GM12873 (cell line): Measurements from ENCODE around the gene TICAM1.

Experiments
- TF ChIP-seq, protein P1 (sequence below): IDR thresholded peaks from 2 replicates; pipeline ENCODE4 v1.5.1; 2012; ENCODE audit warnings: low read depth, mild to moderate bottlenecking, moderate library complexity, low read length, control low read depth; ENCODE audit not compliant: insufficient read depth; ENCODE audit errors: missing control alignments

The TICAM1 gene

GRCh38 chr19:4816202-4816949 lies 15.1 kb downstream of the TICAM1 start:
- TF ChIP-seq, protein P1, sequence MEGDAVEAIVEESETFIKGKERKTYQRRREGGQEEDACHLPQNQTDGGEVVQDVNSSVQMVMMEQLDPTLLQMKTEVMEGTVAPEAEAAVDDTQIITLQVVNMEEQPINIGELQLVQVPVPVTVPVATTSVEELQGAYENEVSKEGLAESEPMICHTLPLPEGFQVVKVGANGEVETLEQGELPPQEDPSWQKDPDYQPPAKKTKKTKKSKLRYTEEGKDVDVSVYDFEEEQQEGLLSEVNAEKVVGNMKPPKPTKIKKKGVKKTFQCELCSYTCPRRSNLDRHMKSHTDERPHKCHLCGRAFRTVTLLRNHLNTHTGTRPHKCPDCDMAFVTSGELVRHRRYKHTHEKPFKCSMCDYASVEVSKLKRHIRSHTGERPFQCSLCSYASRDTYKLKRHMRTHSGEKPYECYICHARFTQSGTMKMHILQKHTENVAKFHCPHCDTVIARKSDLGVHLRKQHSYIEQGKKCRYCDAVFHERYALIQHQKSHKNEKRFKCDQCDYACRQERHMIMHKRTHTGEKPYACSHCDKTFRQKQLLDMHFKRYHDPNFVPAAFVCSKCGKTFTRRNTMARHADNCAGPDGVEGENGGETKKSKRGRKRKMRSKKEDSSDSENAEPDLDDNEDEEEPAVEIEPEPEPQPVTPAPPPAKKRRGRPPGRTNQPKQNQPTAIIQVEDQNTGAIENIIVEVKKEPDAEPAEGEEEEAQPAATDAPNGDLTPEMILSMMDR: no peak

DNA sequence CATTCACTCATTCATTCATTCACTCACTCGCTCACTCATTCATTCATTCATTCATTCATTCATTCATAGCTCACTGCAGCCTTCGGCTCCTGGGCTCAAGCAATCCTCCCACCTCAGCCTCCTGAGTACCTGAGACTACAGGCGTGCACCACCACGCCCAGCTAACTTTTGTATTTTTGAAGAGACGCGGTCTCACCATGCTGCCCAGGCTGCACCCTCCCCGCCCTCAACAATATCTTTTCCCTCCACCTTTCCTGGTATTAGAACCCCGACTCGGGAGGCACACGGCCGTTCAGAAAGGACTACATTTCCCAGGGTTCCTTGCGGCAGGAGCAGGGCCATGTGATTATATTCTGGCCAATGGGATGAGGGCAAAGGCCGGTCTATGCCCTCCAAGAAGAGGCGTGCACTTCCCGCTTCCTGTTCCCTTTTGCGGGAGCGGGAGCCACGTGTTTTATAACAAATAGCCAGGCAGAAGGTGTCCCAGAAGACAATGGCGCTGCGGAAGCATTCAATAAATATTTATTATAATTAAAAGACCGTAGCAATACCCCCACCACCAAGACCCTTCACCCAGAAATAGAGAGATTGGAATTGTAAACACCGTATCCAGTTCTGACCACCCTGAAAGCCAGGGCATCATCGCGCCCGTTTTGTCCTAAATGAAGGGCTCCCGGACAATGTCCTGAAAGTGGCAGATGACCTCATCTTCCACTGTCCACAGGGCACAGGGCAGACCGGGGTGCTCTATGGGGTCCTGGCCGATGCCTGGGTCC lies 15.9 kb downstream of the TICAM1 start:
- TF ChIP-seq, protein P1: no peak

GRCh38 chr19:4814625-4815425 lies 16.7 kb downstream of the TICAM1 start:
- TF ChIP-seq, protein P1: no peak

- TF ChIP-seq, protein P1: peak; percentile 98
Observed at GRCh38 chr19:4811328-4812131, 20.0 kb downstream of the TICAM1 start.

DNA sequence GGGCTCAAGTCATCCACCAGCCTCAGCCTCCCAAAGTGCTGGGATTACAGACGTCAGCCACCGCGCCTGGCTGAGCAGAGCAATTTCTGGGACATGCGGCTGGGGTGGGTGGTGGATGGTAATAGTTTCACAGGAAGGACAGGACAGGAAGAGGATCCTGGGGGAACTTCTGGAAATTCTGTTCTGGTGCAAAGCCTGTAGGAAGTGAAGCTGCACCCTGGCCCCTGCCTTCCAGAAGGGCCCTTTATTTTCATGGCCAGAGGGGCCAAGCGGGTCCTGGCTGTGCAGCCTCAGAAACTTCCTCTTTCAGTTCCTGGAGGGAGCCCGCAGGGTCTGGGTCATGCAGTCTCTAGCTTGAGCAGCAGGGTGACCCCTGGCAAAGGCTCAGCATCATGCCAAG lies 24.3 kb downstream of the TICAM1 start:
- TF ChIP-seq, protein P1: peak; percentile 5

DNA sequence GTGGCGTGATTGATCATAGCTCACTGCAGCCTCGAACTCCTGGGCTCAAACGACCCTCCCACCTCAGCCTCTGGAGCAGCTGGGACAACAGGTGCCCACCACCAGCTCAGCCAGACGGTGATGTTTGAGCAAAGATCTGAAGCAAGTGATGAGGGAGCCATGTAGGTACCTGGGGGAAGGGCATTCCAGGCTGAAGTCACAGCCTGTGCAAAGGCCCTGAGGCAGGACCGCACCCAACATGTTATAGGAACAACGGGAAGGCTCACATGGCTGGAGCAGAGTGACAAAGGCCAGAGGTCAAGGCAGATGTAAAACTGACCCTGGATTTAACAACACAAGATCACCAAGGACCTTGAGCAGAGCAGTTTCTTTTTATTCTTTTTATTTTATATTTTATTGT lies 25.1 kb downstream of the TICAM1 start:
- TF ChIP-seq, protein P1: no peak
